Astrocyte (in vitro differentiated cells and primary cell): Measurements from ENCODE around the gene TIRAP.

Experiments used
- CTCF ChIP-seq: IDR thresholded peaks from 2 replicates; pipeline ENCODE4 v1.5.1; 2011; ENCODE audit warnings: low read depth, mild to moderate bottlenecking, inconsistent platforms, low read length, moderate library complexity; ENCODE audit not compliant: insufficient read depth
- EZH2 ChIP-seq: IDR thresholded peaks from 2 replicates; pipeline ENCODE4 v1.6.1; 2012; ENCODE audit warnings: mild to moderate bottlenecking, low read length, inconsistent platforms; ENCODE audit not compliant: insufficient read depth

- TF ChIP-seq CTCF (no peak), EZH2 (no peak)
These were observed 19.4 kb upstream of the TIRAP start for GRCh38 chr11:126263489-126263888.
